C4-2B (cell line): Measurements from ENCODE around the gene FHOD3.
A peak's percentile ranks its signal among the peaks of the same experiment; 100 is the strongest.

Experiments
- ZFX ChIP-seq: fragments of 450-650 bp; IDR thresholded peaks from 2 replicates; pipeline ENCODE4 v1.6.1; 2017
- TF ChIP-seq, protein P1 (sequence below): fragments of 450-650 bp; conservative IDR thresholded peaks from 2 replicates; pipeline ENCODE4 v1.5.1; 2017; ENCODE audit warnings: mild to moderate bottlenecking

DNA sequence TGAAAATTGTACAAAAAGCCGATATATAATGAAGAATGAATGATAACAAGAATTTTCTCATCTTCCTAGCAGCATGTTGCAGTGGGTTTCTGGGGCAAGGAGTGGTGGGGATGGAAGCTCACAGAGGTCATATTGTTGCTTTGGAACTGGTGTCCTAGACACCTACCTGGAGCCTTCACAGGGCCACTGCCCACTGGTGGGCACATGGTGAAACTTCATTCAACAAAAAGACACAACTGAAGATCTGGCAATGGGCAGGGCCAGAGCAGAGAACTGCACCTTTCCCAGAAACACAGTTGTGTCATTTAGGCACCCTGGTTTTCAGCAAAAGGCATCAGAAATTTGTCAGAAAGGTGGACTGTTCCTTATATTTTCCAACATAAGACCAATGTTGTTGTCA lies 115.3 kb downstream of the FHOD3 start:
- TF ChIP-seq, protein P1, sequence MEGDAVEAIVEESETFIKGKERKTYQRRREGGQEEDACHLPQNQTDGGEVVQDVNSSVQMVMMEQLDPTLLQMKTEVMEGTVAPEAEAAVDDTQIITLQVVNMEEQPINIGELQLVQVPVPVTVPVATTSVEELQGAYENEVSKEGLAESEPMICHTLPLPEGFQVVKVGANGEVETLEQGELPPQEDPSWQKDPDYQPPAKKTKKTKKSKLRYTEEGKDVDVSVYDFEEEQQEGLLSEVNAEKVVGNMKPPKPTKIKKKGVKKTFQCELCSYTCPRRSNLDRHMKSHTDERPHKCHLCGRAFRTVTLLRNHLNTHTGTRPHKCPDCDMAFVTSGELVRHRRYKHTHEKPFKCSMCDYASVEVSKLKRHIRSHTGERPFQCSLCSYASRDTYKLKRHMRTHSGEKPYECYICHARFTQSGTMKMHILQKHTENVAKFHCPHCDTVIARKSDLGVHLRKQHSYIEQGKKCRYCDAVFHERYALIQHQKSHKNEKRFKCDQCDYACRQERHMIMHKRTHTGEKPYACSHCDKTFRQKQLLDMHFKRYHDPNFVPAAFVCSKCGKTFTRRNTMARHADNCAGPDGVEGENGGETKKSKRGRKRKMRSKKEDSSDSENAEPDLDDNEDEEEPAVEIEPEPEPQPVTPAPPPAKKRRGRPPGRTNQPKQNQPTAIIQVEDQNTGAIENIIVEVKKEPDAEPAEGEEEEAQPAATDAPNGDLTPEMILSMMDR, result peak; percentile 50
- TF ChIP-seq ZFX, result no peak
